GM19025 (cell line): Measurements from ENCODE around the gene UCK2.

Experiments used
- ATAC-seq: cut with Tn5 transposase; IDR thresholded peaks from one replicate; pipeline ENCODE4 v1.9.1; 2021; ENCODE audit warnings: mild to moderate bottlenecking, low read depth, moderate library complexity; ENCODE audit not compliant: unreplicated experiment

Gene UCK2

DNA sequence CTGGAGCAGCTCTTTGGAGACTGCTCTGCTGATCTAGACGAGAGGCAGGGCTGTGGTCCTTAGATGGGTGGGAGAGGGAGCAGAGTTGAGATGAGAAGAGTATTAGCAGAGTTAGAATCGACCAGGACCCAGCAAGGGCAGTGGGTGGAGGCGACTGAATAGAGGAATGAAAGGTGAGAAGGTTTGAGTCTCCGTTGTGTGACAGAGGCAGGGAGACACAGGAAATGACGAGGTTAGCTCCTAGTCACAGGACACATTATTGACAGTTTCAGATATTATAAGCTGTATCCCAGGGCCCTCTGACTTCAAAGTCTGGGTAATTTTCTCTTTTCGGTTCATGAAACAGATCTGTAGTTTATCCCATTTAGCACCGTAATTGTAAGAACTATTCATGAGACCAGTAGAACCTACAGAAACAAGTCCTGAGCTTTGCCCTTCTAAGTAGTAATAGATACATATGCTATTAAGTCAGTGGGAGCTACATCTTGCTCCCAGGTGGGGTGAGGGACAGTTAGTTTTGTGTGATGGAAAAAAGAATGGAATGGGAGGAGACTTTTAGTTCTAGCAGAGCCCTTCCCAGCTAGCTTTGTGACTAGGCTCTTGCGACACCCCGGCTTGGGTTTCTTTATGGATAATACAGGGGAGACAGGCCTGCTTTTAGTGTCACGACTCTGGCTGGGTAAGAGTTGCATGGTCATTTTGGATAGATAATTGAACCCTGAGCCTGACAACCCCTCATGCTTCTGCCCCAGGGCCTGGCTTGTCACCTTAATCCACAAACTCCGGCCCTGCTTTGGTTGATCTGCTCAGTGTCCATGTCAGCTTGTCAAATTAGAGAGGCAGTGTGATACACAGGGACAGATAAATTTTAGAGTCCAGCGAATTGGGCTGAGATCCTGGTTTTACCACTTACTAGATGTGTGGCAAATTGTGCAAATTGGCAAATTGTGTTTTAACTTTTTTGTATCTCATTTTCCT, 70.2 kb downstream of the UCK2 start:
- no peak for ATAC-seq

DNA sequence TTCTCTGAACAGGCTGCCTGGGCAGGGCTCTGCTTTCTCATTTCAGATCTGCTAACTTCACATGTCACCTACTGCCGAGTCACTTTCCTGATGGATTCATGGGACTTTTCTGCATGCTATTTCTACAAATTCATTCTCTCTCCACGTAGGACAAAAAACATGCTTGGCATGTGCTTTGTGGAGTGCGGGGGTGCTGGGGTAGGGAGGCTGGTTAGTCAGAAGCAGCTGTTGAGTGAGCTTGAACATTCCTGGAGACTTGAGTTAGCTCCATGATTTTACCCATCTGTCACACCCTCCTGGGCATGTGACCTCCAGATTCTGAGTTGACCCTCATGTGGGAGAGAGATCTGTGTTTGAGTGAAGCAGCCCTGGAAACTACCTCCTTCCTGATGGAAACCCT, 71.4 kb downstream of the UCK2 start:
- ATAC-seq, result no peak

DNA sequence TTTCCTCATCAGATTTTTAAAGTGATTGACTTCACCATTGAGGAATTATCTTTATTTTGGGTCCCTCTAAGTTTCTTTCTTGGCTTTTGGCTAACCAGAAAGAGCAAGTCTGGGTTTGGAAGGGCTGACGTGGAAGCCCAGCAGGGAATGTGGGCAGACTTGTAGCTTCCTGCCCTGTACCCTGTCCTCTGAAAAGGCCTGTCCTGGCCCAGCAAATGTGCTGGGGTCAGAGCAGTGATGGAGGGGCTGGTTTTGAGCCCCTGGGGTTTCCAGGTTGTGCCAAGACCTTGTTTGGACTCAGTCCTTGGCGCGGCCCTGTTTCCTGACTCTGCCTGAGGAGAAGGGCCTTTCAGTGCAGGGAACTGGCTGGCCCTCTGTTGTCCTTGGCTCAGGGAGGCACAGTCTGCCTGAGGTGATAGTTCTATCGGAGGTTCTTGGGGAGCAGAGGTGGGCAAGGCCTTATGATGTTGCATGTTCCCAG, 72.1 kb downstream of the UCK2 start:
- ATAC-seq, result no peak

DNA sequence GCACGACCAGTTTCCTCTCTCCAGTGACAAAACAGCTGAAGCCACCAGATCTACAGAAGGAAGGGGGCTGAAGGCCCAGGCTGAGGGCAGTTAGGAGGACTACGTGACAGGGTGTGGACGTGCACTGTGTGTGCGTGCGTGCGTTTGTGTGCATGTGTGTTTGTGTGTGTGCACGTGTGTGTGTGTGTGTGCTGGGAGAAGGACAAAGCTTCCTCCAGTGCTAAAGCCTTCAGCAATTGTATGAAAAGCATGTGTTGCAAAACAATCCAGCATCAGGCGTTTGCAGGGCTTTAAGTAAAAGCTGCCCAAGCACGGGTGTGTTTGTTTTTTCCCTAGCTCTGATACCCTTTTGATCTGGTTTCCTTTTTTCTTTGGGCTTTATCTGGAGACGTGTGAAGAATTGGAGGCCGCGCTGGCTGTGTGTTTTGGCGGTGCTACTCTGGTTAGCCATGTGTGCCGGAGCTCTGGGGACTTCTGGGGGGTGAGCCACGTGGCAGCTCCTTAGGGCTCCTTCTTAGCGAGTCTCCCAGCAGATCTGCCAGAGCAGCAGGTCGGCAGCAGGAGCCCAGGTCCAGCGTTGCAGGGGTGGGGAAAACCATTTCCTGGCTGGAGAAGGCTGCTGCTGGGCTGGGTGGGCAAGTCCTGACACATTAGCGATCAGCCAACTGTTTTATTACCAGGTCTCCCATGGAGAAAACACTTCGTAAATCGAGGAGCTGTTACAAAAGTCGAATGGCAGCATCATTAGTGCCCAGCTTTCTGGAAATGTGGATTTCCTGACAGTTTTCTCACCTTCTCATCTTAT, 73.4 kb downstream of the UCK2 start:
- ATAC-seq, result no peak

DNA sequence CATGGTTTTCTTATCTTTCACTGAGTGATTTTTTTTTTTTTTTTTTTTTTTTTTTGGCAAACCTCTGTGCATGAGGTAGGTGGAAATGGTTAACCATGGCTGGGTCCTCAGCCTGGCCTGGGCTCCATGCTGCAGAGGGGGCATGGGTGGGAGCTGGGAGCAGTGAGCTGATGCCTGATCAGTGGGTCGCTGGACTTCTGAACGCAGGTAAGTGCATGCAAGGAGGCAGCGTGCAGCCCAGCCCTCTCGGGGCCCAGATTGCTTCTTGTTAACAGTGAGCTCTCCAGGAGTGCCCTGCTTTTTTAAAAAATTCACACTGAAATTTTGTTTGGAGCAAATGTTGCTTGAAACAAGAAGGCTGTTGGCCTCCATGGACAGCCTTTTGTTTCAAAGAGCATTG, 75.2 kb downstream of the UCK2 start:
- ATAC-seq, result no peak

DNA sequence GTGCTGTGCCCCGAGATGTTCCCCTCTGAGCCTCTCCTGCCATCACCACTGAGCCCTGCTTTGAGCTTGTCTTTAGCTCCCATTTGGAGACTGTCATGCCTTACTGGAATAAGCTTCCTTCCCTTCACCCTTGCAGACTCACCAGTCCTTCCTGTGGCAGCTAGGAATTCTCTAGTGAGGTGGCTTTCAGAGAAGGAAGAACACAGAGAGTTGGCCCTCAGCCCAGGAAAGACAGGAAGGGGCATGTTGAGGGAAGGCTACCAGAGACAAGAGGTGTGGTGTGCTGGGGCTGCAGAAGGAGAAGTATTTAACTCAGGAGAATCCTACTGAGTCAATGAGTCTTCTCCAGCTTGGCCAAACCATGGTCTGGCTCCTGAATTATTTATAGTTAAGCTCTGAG, 76.3 kb downstream of the UCK2 start:
- no peak for ATAC-seq

DNA sequence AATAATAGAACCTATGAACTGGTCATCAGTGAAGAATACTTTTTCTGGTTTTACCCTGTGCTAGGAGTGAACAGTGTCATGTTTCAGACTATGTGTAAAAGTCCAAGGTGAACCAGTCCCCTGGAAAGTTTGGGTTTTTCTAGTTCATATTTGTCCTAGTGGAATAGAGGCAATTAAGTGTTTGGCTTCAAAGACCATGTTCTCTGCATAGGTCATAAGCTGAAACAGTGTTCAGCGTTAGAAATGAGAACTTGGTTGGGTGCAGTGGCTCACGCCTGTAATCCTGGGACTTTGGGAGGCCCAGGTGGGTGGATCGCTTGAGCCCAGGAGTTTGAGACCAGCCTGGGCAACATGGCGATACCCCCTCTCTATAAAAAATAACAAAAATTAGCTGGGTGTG, 77.5 kb downstream of the UCK2 start:
- no peak for ATAC-seq

DNA sequence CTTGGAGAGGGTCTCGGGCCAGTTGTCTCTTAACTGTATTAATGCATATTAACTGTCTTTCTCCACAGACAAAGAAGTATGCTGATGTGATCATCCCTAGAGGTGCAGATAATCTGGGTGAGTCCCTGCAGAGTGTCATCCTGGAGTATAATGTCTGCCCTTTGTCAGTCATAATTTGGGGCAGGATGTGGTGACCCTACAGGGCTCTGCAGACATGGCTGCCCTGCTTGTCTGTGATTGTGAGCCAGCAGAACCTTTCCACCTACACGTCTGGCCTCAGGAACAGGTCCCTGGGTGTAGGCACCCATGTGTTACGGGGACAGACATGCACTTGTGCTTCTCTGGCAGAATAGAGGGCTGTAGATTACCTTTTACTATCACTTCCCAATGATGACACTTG, 78.4 kb downstream of the UCK2 start:
- ATAC-seq, result no peak

DNA sequence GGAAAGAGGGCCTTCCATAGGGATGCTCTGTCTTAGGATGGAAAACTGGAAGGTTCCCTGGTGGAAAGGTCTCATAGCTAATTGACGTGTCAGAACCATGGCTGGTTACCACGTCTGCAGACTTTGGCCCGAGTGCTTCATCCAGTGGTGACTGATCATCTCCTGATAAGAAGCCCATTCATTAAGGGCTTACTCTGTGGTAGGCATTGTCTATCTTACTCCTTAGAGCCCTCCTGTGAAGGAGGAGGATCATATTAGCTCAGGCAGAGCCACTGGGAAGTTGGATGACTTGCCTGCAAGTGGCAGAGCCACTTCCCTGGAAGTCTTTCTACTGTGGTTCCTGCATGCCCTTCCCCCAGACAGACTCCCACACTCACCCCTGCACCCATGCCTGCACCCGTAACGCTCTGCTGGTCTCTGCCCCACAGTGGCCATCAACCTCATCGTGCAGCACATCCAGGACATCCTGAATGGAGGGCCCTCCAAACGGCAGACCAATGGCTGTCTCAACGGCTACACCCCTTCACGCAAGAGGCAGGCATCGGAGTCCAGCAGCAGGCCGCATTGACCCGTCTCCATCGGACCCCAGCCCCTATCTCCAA, 79.9 kb downstream of the UCK2 start:
- ATAC-seq, result no peak

DNA sequence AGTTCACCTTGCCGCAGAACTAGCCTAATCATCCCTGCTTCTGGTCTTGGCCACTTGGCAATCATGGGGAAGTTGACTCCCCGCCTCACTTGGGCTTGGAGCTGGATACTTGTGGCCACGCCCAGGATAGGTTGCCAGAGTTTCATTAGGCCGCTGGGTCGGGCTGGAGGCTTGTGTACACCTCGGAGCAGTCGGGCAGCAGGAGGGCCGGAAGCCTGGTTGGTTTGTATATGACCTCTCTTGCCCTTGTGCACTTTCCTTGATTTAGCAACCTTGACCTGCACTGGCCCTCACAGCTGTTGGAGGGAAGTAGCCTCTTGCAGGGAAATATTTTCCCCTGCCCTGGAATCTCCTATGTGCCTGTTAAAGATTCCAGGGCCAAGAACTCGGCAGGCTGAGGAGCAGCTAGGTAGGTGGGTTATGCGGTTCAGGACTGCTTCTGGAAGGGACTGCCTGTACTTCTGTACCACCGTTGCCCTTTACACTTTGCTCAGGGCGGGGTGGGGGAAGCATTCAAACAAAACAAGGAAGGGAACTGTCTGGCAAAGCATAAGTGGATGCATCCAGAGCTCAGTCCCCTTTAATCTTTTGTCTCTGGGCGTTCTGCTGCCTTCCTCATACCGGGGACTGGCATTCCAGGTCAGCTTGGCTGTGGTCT, 83.5 kb downstream of the UCK2 start:
- no peak for ATAC-seq

DNA sequence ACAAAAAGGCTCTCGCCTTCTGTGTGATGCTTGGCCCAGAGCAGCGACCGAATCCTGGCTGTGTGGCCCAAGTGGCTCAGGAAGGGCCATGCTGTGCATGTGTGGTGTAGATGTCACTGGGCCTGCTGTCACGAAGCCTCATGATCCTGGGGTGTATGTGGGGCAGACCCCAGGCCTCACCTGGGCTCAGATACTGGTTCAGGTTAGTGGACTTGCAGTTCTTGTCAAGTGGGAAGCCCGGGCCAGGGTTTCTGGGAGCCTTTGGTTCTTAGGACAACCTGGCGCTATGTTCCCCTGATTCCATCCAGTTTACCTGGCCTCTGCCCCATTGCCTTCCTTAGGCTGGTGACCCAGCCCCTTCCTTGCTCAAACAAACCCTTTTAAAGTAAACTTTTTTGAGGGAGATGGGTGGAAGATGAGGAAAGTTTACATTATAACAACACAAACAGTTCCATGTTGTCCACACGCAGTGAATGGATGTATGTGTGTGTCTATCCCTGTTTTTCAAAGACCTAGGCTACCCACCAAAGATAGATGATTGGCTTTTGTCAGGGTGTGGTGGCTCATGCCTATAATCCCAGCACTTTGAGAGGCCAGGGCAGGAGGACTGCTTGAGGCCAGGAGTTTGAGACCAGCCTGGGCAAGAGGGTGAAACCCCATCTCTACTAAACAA, 84.3 kb downstream of the UCK2 start:
- ATAC-seq, result no peak

DNA sequence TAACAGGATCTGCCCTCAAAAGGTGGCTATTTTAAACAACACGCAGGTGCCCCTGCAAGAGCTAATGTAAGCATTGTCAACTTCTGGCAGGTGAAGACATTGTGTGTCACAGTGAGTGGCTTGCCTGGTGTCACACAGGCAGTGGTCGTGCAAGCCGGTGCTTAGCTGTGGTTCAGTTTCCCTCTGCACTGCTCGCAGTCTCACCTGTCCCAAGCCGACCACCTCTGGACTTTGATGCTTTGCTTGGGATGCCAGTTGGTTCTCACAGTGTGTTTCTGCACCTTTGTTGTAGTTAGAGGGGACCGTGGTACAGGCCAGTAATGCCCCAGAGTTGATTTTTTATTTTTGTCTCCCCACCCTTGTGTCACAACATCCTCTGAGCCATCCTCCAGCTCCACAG, 85.2 kb downstream of the UCK2 start:
- ATAC-seq, result no peak

DNA sequence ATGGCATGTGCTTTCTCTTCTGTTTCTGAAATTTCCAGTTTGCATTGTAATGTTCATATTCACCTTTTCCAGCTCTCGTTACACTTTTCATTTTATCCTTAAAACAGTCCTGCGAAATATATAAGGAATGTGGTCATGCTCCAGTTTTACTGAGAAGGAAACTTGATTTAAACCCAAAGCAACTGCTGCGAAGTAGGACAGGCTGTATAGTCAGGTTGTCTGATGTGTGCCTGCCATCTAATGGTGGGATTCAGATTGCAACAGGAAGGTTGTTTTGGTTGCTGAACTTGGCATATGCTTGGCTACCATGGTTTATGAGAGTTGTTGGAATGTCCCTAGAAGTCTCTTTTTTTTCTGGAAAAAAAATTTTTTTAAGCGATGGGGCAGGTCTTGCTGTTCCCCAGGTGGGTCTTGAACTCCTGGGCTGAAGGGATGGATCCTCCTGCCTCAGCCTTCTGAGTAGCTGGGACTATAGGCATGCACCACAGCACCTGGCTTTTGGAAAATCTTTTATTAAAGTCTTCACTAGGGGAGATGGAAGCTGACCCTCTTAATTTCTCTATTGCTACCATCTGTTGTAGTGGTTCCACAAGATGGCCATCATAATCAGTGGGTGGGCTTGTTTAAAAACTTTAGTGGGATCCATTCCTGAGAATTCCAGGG, 86.9 kb downstream of the UCK2 start:
- peak; percentile 95 for ATAC-seq

DNA sequence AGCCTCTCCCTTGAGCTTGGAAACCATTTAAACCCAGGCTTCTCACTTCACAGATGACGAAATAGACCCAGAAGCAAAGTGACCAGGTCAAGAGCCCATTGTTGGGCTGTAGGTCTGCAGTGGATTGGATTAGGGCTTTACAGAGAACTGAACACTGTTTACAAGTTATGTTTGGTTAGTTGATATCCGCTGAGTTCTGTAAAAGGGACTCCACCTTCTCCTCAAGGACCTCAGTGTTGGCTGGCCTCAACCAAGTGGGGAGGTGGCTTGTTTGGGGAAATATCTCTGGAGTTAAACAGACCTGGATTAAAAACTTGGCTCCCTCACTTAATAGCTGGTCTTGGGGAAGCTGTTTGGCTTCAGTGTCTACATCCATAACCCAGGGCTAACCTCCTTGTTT, 88.1 kb downstream of the UCK2 start:
- no peak for ATAC-seq

DNA sequence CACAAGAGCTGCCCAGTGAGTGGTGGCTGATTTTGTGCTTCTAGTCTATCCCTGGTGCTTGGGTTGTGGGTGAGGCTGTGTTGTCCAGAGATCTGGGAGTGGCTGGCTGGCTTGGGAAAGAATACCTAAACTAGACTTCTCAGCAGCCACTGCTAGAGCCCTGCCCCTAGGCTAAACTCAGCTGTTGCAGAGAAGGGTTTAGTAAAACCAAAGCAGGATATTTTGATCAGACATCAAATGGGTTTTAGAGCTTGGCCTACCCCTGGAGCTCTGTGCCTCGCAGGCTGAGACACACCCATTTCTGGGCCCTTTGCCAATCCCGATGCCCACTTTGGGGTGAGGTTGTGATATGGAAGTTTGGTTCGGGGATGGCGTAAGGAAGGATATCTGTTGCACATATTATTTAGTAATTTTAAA, 88.5 kb downstream of the UCK2 start:
- ATAC-seq, result no peak

DNA sequence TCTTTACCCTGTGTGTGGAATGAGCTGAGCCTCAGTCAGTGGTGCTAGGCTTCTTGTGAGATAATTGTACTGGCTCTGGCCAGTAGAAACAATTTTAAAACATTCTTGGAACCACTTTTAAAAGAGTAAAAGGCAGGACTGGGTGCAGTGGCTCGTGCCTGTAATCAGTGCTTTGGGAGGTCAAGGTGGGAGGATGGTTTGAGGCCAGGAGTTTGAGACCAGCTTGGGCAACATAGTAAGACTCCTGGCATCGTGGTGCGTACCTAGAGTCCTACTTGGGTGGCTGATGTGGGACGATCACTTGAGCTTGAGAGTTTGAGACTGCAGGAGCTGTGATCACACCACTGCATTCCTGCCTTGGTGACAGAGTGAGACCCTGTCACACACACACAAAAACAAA, 89.8 kb downstream of the UCK2 start:
- no peak for ATAC-seq

DNA sequence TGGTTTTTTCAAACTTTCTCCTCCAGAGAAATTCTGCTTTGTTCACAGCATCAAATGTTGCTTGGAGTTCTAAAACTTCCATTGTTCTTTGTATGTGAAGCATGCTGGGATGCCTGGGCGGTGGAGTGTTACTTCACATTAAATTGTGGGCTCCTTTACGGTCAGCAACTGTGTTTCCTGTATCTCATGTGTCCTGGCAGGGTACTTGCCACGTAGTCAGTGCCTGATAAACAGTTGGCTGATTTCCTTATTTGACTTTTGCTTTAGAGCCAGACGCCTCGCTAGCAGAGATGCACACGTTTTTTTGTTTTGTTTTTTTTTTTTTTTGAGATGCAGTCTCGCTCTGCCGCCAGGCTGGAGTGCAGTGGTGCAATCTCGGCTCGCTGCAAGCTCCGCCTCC, 96.7 kb downstream of the UCK2 start:
- ATAC-seq, result no peak

DNA sequence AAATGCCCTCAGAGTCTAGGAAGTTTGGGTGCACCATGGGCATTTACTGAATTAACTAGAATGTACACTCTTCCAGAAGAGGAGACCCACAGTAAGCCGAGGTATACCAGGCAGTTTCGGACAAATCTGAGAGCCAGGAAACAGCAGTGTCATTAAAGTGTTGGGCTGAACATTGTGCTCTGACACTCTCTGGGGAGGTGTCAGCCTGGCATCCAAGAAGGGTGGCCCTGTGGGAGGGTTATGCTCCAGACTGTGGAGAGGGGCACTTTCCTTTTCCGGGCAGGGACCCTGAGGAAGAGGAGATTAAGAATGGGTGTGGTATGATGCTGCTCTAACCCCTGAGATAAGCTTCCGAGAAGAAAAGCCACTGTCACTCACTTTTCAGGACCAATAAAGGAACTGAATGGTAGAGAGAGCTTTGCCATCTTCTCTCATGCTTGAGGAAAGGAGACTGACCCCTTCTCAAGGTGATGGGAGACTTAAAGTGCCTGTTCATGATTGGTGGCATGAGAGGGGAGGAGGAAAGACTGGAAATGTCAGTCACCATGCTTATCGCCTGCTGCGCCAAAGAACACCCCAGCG, 98.2 kb downstream of the UCK2 start:
- no peak for ATAC-seq

DNA sequence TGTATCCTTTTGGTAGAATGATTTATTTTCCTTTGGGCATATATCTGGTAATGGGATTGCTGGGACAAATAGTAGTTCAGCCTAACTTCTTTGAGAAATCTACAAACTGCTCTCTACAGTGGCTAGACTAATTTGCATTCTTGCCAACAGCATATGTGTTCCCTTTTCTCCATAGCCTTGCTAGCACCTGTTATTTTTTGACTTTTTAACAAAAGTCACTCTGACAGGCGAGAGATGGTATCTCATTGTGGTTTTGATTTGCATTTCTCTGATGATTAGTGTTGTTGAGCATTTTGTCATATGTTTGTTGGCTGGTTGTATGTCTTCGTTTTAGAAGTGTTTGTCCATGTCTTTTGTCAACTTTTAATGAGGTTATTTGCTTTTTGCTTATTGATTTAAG, 99.8 kb downstream of the UCK2 start:
- ATAC-seq, result peak; percentile 78
